Endothelial cell of umbilical vein (primary cell): ENCODE measurements around the gene KRTAP10-10. TPM values are rescaled to one million over a fixed set of nuclear protein-coding genes. Genes with fewer than 3 reads are reported as not detected.

Experiments used
- BruUV-seq: library from RNA; stranded (reverse); fragments of 400-500 nt; replicated peaks from 2 replicates; lab custom pipeline; 2021; lab: Mats Ljungman, UMichigan
- CTCF ChIA-PET: fragments of 300-600, 350-600 bp; sonication (Branson Sonifier 250); formaldehyde crosslinking; loops from one replicate; lab custom pipeline; 2021; ENCODE audit warnings: antibody characterized with exemption, inconsistent platforms; lab: Charles Lee
- POLR2A ChIA-PET: fragments of 300-600, 350-600 bp; sonication (Branson Sonifier 250); formaldehyde crosslinking; loops from one replicate; lab custom pipeline; 2021; ENCODE audit warnings: antibody characterized with exemption, inconsistent platforms; lab: Charles Lee
- DNase-seq: peaks from one replicate; pipeline ENCODE4 v3.0.0-alpha.2; 2011; ENCODE audit warnings: low read depth, low spot score
- FAIRE-seq: peaks from 2 replicates; lab custom pipeline; 2011; peaks lifted over from hg19 to GRCh38; lab: Jason Lieb, UNC
- H2AFZ ChIP-seq: 2 replicates; pipeline ENCODE4 v1.6.0; 2012; ENCODE audit warnings: low read depth, low read length, control low read depth, inconsistent platforms
- H3K27ac ChIP-seq: 2 replicates; pipeline ENCODE4 v1.5.1; 2011; ENCODE audit warnings: low read depth, mild to moderate bottlenecking, control low read depth, low read length, moderate library complexity; ENCODE audit not compliant: insufficient read depth
- H3K27me3 ChIP-seq, 2 experiments: 2 replicates each; pipeline versions ENCODE4 v1.6.0 to v1.6.1; 2011; ENCODE audit warnings: low read length in 2 of 2, mixed read lengths in 1 of 2; ENCODE audit not compliant: control insufficient read depth in 2 of 2, insufficient read depth in 2 of 2
- H3K36me3 ChIP-seq, 2 experiments: 2 replicates in 1 of 2; 3 replicates in 1 of 2; pipeline ENCODE4 v1.5.1; 2011; ENCODE audit warnings: low read length in 2 of 2, mild to moderate bottlenecking in 1 of 2, moderate library complexity in 1 of 2; ENCODE audit not compliant: control insufficient read depth in 2 of 2, insufficient read depth in 2 of 2; ENCODE audit errors: extremely low read depth in 1 of 2
- H3K4me1 ChIP-seq: 3 replicates; pipeline ENCODE4 v1.5.1; 2011; ENCODE audit warnings: mild to moderate bottlenecking, low read length; ENCODE audit not compliant: control insufficient read depth, insufficient read depth; ENCODE audit errors: extremely low read depth
- H3K4me2 ChIP-seq: 2 replicates; pipeline ENCODE4 v1.6.1; 2011; ENCODE audit warnings: low read length, control low read depth, mixed read lengths; ENCODE audit not compliant: insufficient read depth
- H3K4me3 ChIP-seq, 3 experiments: fragments of 200-600 bp in 1 of 3; sonication (generic), shearing (Covaris generic) in 1 of 3; replicated peaks in 1 of 3; 2 replicates each; pipeline ENCODE4 v1.5.1; 2011 to 2016; ENCODE audit warnings: control low read depth in 3 of 3, low read length in 3 of 3, mild to moderate bottlenecking in 2 of 3, inconsistent platforms in 1 of 3, low read depth in 1 of 3, moderate library complexity in 1 of 3; ENCODE audit not compliant: insufficient read depth in 1 of 3
- H3K79me2 ChIP-seq: 2 replicates; pipeline ENCODE4 v1.6.0; 2012; ENCODE audit warnings: low read length, inconsistent platforms; ENCODE audit not compliant: control insufficient read depth, insufficient read depth
- H3K9ac ChIP-seq: replicated peaks from 2 replicates; pipeline ENCODE3; 2011; ENCODE audit warnings: low read length, control low read depth; ENCODE audit not compliant: insufficient read depth; ENCODE audit errors: extremely low read depth
- H3K9me1 ChIP-seq: replicated peaks from 3 replicates; pipeline ENCODE4 v1.6.0; 2011; ENCODE audit warnings: mild to moderate bottlenecking, low read length; ENCODE audit not compliant: control insufficient read depth, insufficient read depth; ENCODE audit errors: extremely low read depth
- H3K9me3 ChIP-seq: replicated peaks from 2 replicates; pipeline ENCODE4 v1.5.1; 2012; ENCODE audit warnings: low read length, inconsistent platforms; ENCODE audit not compliant: control insufficient read depth, insufficient read depth
- H4K20me1 ChIP-seq: replicated peaks from 2 replicates; pipeline ENCODE3; 2011; ENCODE audit warnings: mild to moderate bottlenecking, low read length; ENCODE audit not compliant: control insufficient read depth, insufficient read depth; ENCODE audit errors: extremely low read depth
- CTCF ChIP-seq, 2 donors: IDR thresholded peaks; 1 replicate in 1 of 2; 2 replicates in 1 of 2; pipeline ENCODE4 v1.5.1; 2011; ENCODE audit warnings: low read length in 2 of 2, mild to moderate bottlenecking in 2 of 2, moderate library complexity in 2 of 2, control low read depth in 1 of 2, inconsistent platforms in 1 of 2, low read depth in 1 of 2; ENCODE audit not compliant: insufficient read depth in 1 of 2; ENCODE audit errors: extremely low read depth in 1 of 2
- EZH2 ChIP-seq: IDR thresholded peaks from 2 replicates; pipeline ENCODE4 v1.6.1; 2012; ENCODE audit warnings: borderline replicate concordance, low read depth, mild to moderate bottlenecking, moderate library complexity, low read length, inconsistent platforms; ENCODE audit not compliant: severe bottlenecking
- FOS ChIP-seq: IDR thresholded peaks from 2 replicates; pipeline ENCODE4 v1.6.1; 2011; ENCODE audit warnings: mild to moderate bottlenecking, low read length, moderate library complexity, borderline replicate concordance; ENCODE audit not compliant: insufficient read depth
- GATA2 ChIP-seq: IDR thresholded peaks from 2 replicates; pipeline ENCODE4 v1.7.0; 2011; ENCODE audit warnings: low read depth, mild to moderate bottlenecking, moderate library complexity, mixed read lengths, low read length; ENCODE audit not compliant: insufficient read length, insufficient read depth
- JUN ChIP-seq: IDR thresholded peaks from 2 replicates; pipeline ENCODE4 v1.6.1; 2011; ENCODE audit warnings: borderline replicate concordance, low read depth; ENCODE audit not compliant: insufficient read length, insufficient read depth
- MAX ChIP-seq: IDR thresholded peaks from 2 replicates; pipeline ENCODE4 v1.6.1; 2011; ENCODE audit not compliant: insufficient read depth, insufficient read length
- MYC ChIP-seq: IDR thresholded peaks from one replicate; pipeline ENCODE4 v1.6.1; 2011; ENCODE audit warnings: mild to moderate bottlenecking, low read depth, low read length
- POLR2A ChIP-seq: IDR thresholded peaks from 2 replicates; pipeline ENCODE4 v1.6.1; 2012; ENCODE audit warnings: low read depth, mild to moderate bottlenecking, control low read depth, low read length
- POLR2AphosphoS5 ChIP-seq: IDR thresholded peaks from 2 replicates; pipeline ENCODE4 v1.6.1; 2012; ENCODE audit warnings: low read depth, mild to moderate bottlenecking, control low read depth, low read length, moderate library complexity; ENCODE audit not compliant: insufficient read depth
- dilution Hi-C: fragments of 300-500 bp; cut with MboI; formaldehyde crosslinking; loops from one replicate; pipeline ENCODE4 v1.15.0; 2019; ENCODE audit warnings: low sequenced_read_pairs; ENCODE audit not compliant: extremely low pct_ligation_motif_present
- intact Hi-C: fragments of 100-400 bp; cut with micrococcal nuclease; formaldehyde crosslinking; loops from one replicate; pipeline ENCODE4 v1.10.0; 2022
- polyA plus RNA-seq, 4 experiments: library from polyadenylated mRNA; depleted of rRNA in 3 of 4; stranded (reverse) in 3 of 4; unstranded in 1 of 4; fragments of >200 nt; gene quantifications; 2 replicates each; pipeline versions ENCODE4 v1.2.1 to v1.2.3, GENCODE V29; 2011 to 2012; ENCODE audit warnings: missing spikeins in 1 of 4
- total RNA-seq: library from RNA; stranded (reverse); gene quantifications from 2 replicates; pipeline ENCODE4 v1.2.3, GENCODE V29; 2021

Gene KRTAP10-10
- total and polyA plus RNA-seq, 2 donors (not counting 3 experiments of a cell fraction or from before 2014, with no cell fraction given), result not detected

DNA sequence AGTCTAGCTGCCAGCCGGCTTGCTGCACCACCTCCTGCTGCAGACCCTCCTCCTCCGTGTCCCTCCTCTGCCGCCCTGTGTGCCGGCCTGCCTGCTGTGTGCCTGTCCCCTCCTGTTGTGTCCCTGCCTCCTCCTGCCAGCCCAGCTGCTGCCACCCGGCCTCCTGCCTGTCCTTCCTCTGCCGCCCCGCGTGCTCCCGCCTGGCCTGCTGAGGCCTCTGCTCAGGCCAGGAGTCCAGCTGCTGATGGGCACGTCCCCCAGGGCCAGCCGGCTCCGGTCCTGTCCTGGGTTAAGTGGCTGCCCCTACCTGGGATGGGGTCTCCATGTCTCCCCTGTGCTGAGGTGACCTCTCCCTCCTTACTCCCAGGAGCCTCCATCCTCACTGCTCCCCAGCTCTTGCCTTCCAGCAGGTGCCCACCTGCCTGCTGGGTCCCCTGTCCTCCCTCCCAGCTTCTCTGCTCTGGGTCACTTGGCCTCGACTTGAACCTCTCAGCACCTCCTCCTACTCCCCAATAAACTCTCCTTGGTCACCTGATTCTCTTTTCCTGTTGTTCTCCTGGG, 24.4 kb upstream of the KRTAP10-10 start:
- dilution Hi-C loops, result no loop called here
- no peak overlapping the region for H3K4me3 ChIP-seq
- ChIA-PET CTCF (no interaction called here), POLR2A (no interaction called here)
- no peaks in the 10 kb centered on the region for H4K20me1 ChIP-seq
- FAIRE-seq (no peak), DNase-seq (no peak)
- H3K27ac ChIP-seq, result no peak overlapping the region
- no peaks in the 10 kb centered on the region for H3K27me3 ChIP-seq
- H3K4me2 ChIP-seq, result no peak overlapping the region
- no peak overlapping the region for H2AFZ ChIP-seq
- H3K9me1 ChIP-seq, result no peaks in the 10 kb centered on the region
- intact Hi-C loops, result no loop called here
- peaks cover 5% of the 10 kb centered on the region for H3K9me3 ChIP-seq
- TF ChIP-seq CTCF (IDR thresholded peaks at IDR 0.05; ENCODE audit: extremely low read depth in 1 of 2, insufficient read depth in 1 of 2, low read depth in 1 of 2, low read length in 2 of 2), result no peak
- TF ChIP-seq POLR2AphosphoS5, result no peak
- no peaks in the 10 kb centered on the region for H3K36me3 ChIP-seq
- BruUV-seq, result no TSS peak
- H3K4me1 ChIP-seq, result no peaks in the 10 kb centered on the region
- H3K79me2 ChIP-seq, result no peaks in the 10 kb centered on the region
- H3K9ac ChIP-seq, result no peak overlapping the region

GRCh38 chr21:44613386-44614155, 23.6 kb upstream of the KRTAP10-10 start:
- POLR2A ChIA-PET, result no interaction called here
- H3K36me3 ChIP-seq, result no peaks in the 10 kb centered on the region
- H3K4me3 ChIP-seq, result no peak overlapping the region
- H4K20me1 ChIP-seq, result no peaks in the 10 kb centered on the region
- CTCF ChIA-PET, result no interaction called here
- no peaks in the 10 kb centered on the region for H3K79me2 ChIP-seq
- no peak overlapping the region for H3K27ac ChIP-seq
- dilution Hi-C loops (no loop called here), intact Hi-C loops (no loop called here)
- no peaks in the 10 kb centered on the region for H3K27me3 ChIP-seq
- no peak for FAIRE-seq
- BruUV-seq, result no TSS peak
- peaks cover 5% of the 10 kb centered on the region for H3K9me3 ChIP-seq
- no peak overlapping the region for H3K9ac ChIP-seq
- H2AFZ ChIP-seq, result no peak overlapping the region
- DNase-seq, result no peak
- no peaks in the 10 kb centered on the region for H3K9me1 ChIP-seq
- no peaks in the 10 kb centered on the region for H3K4me1 ChIP-seq
- no peak overlapping the region for H3K4me2 ChIP-seq
- TF ChIP-seq CTCF (IDR thresholded peaks at IDR 0.05; ENCODE audit: extremely low read depth in 1 of 2, insufficient read depth in 1 of 2, low read depth in 1 of 2, low read length in 2 of 2) (no peak), EZH2 (no peak), POLR2A (no peak), JUN (no peak), POLR2AphosphoS5 (no peak), MYC (no peak), FOS (no peak), MAX (no peak), GATA2 (no peak)
